Calu3 (cell line): ENCODE results near the gene HSD17B11. TPM values are rescaled to one million over a fixed set of nuclear protein-coding genes. Genes with fewer than 3 reads are reported as not detected.

Experiments
- BruUV-seq: library from RNA; stranded (reverse); fragments of 400-500 nt; replicated peaks from 2 replicates; lab custom pipeline; 2021; lab: Mats Ljungman, UMichigan
- CTCF ChIA-PET: fragments of 300-600 bp; sonication (Branson Sonifier 250); formaldehyde crosslinking; loops from one replicate; lab custom pipeline; 2022; ENCODE audit warnings: antibody characterized with exemption; lab: Charles Lee
- DNase-seq: peaks from one replicate; pipeline ENCODE4 v3.0.0; 2022
- H3K27ac Mint-ChIP-seq: one replicate; pipeline ENCODE4 v1.8.0; 2022; ENCODE audit warnings: mixed read lengths; ENCODE audit not compliant: unreplicated experiment
- H3K27me3 Mint-ChIP-seq: one replicate; pipeline ENCODE4 v1.8.0; 2022; ENCODE audit warnings: mixed read lengths; ENCODE audit not compliant: unreplicated experiment
- H3K36me3 Mint-ChIP-seq: one replicate; pipeline ENCODE4 v1.8.0; 2022; ENCODE audit warnings: mild to moderate bottlenecking, moderate library complexity, mixed read lengths; ENCODE audit not compliant: insufficient read depth, unreplicated experiment
- H3K4me1 Mint-ChIP-seq: one replicate; pipeline ENCODE4 v1.8.0; 2022; ENCODE audit warnings: mild to moderate bottlenecking, low read depth, mixed read lengths; ENCODE audit not compliant: unreplicated experiment
- H3K4me3 Mint-ChIP-seq: one replicate; pipeline ENCODE4 v1.8.0; 2022; ENCODE audit warnings: mild to moderate bottlenecking, low read depth, moderate library complexity, mixed read lengths; ENCODE audit not compliant: unreplicated experiment
- H3K9me3 Mint-ChIP-seq: one replicate; pipeline ENCODE4 v1.8.0; 2022; ENCODE audit warnings: low read depth, mixed read lengths; ENCODE audit not compliant: unreplicated experiment
- intact Hi-C: fragments of 100-400 bp; cut with micrococcal nuclease; formaldehyde crosslinking; loops from one replicate; pipeline ENCODE4 v1.10.0; 2022; ENCODE audit not compliant: unreplicated experiment
- total RNA-seq: library from RNA; stranded (reverse); gene quantifications from 2 replicates; pipeline ENCODE4 v1.2.3, GENCODE V29; 2022
- TF ChIP-seq, protein P1 (sequence below): fragments of 200-600 bp; IDR thresholded peaks from one replicate; pipeline ENCODE4 v1.8.0; 2022; ENCODE audit warnings: antibody characterized with exemption; ENCODE audit not compliant: unreplicated experiment

Gene HSD17B11
- total RNA-seq, 1 experiment from 2014 or later: 50.5 TPM

DNA sequence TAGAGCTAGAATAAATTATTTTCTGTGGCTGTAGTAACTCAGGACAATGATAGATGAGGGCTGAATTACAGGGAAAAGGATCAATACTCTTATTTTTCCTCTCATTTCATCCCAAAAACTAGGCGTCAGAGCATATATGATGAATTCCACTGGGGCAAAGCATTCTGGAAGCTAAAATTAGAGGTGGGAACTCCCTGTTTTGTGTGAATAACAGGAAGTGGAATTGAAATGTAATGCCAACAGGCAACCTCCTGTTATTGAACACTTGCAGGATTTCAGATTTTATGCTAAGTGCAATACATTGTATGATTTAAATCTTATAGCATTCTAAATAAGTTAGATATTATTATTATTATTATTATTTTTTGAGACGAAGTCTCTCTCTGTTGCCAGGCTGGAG, 20.9 kb downstream of the HSD17B11 start:
- TF ChIP-seq, protein P1, sequence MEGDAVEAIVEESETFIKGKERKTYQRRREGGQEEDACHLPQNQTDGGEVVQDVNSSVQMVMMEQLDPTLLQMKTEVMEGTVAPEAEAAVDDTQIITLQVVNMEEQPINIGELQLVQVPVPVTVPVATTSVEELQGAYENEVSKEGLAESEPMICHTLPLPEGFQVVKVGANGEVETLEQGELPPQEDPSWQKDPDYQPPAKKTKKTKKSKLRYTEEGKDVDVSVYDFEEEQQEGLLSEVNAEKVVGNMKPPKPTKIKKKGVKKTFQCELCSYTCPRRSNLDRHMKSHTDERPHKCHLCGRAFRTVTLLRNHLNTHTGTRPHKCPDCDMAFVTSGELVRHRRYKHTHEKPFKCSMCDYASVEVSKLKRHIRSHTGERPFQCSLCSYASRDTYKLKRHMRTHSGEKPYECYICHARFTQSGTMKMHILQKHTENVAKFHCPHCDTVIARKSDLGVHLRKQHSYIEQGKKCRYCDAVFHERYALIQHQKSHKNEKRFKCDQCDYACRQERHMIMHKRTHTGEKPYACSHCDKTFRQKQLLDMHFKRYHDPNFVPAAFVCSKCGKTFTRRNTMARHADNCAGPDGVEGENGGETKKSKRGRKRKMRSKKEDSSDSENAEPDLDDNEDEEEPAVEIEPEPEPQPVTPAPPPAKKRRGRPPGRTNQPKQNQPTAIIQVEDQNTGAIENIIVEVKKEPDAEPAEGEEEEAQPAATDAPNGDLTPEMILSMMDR: no peak
- BruUV-seq: no TSS peak
- no peaks in the 10 kb centered on the region for H3K9me3 Mint-ChIP-seq
- CTCF ChIA-PET: interaction anchor here (0.6 kb wide), 1 partner anchor 1464 kb away, joined by 3 read pairs; no protein-coding TSS in a partner anchor
- DNase-seq: no peak
- no peaks in the 10 kb centered on the region for H3K4me1 Mint-ChIP-seq
- H3K36me3 Mint-ChIP-seq: peaks cover 13% of the 10 kb centered on the region
- H3K4me3 Mint-ChIP-seq: no peak overlapping the region
- intact Hi-C loops: no loop called here
- H3K27ac Mint-ChIP-seq: no peak overlapping the region
- H3K27me3 Mint-ChIP-seq: no peaks in the 10 kb centered on the region

- CTCF ChIA-PET: no interaction called here
- Mint-ChIP-seq H3K9me3 (no peaks in the 10 kb centered on the region), H3K27ac (no peak overlapping the region), H3K27me3 (no peaks in the 10 kb centered on the region), H3K4me1 (no peaks in the 10 kb centered on the region), H3K36me3 (peaks cover 18% of the 10 kb centered on the region), H3K4me3 (no peak overlapping the region)
- BruUV-seq: no TSS peak
- no peak for DNase-seq
- intact Hi-C loops: no loop called here
- TF ChIP-seq, protein P1: no peak
These were observed 24.3 kb downstream of the HSD17B11 start for GRCh38 chr4:87366521-87367162.

GRCh38 chr4:87365348-87365747, 25.6 kb downstream of the HSD17B11 start:
- BruUV-seq: no TSS peak
- CTCF ChIA-PET: no interaction called here
- DNase-seq: no peak

DNA sequence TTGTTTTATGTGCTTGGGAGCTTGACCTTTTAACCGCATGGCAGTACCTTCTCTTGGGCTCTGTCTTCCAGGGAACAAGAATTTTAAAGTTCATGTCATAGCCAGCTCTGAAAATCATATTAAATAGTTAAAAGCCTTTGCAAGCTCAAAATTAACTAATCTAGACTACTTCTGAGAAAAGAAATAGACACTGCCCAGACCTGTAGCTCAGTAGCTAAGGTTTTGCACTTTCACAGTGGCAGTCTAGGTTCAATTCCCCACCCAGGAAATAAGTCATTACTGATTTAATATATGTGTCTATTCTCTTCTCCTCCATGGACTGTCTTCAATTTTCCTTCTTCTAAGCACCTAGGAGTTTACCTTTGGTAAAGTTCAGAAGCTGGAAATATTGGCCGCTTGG, 27.4 kb downstream of the HSD17B11 start:
- peaks cover 12% of the 10 kb centered on the region for H3K36me3 Mint-ChIP-seq
- CTCF ChIA-PET: no interaction called here
- H3K9me3 Mint-ChIP-seq: no peaks in the 10 kb centered on the region
- intact Hi-C loops: no loop called here
- no peaks in the 10 kb centered on the region for H3K27me3 Mint-ChIP-seq
- H3K4me1 Mint-ChIP-seq: no peaks in the 10 kb centered on the region
- BruUV-seq: no TSS peak
- DNase-seq: no peak
- H3K4me3 Mint-ChIP-seq: no peak overlapping the region
- TF ChIP-seq, protein P1: no peak
- no peak overlapping the region for H3K27ac Mint-ChIP-seq

More at GRCh38 chr4:87365348-87365747, 25.6 kb downstream of the HSD17B11 start:
- Mint-ChIP-seq H3K4me1 (no peaks in the 10 kb centered on the region), H3K36me3 (peaks cover 12% of the 10 kb centered on the region), H3K27me3 (no peaks in the 10 kb centered on the region), H3K27ac (no peak overlapping the region), H3K9me3 (no peaks in the 10 kb centered on the region), H3K4me3 (no peak overlapping the region)
- TF ChIP-seq, protein P1: no peak
- intact Hi-C loops: no loop called here
